ENCODE data around the gene AHNAK2. TPM values are rescaled to one million over a fixed set of nuclear protein-coding genes. Genes with fewer than 3 reads are reported as not detected.

AHNAK2 gene
- total RNA-seq, 1 experiment from 2014 or later = 30.8 TPM

DNA sequence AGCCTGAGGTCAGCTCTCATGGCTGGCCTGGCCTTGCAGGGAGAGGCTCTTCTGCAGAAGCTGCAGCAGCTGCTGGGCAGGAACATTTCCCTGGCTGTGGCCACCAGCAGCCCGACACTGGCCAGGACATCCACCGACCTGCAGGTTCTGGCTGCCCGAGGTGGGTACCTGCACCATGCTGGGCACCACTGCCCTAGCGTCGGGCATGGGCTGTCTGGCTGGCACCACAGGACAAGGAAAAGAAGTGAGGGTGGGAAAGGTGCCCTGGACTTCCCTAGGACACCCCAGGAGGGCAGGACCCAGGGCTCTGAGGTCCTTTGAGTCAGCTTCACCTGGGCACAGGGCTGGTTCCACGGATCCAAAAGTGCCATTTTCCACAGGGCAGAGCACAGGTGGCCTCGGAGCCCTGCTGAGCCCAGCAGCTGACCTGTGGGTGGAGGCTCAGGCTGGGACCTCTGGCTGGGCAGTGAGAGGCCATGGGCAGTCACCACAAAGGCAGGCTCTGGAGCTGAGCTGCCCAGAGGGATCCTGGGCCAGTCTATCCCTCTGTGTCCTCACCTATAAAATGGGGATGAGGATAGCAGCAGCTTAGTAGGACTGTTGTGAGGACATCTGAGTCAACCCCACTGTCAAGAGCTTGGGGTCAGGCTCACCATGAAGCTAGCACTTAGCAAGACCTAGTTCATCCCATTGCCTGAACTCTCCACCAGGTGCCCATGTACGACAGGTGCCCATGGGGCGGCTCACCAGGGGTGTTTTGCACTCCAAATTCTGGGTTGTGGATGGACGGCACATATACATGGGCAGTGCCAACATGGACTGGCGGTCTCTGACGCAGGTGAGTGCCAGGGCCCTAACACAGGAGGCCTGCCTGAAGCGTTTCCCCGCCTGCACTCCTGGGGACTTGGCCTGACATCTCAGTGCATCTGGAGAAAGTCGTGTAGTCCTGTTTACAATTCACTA is 48.6 kb downstream of the AHNAK2 start:
- no TSS peak for BruUV-seq (replicated peaks)
- ChIA-PET CTCF (no interaction called here), POLR2A (ENCODE audit: unreplicated experiment) (interaction anchor here (0.7 kb wide), 1 partner anchor 887 kb away, joined by 3 read pairs; no protein-coding TSS in a partner anchor)
- TF ChIP-seq, protein P1, sequence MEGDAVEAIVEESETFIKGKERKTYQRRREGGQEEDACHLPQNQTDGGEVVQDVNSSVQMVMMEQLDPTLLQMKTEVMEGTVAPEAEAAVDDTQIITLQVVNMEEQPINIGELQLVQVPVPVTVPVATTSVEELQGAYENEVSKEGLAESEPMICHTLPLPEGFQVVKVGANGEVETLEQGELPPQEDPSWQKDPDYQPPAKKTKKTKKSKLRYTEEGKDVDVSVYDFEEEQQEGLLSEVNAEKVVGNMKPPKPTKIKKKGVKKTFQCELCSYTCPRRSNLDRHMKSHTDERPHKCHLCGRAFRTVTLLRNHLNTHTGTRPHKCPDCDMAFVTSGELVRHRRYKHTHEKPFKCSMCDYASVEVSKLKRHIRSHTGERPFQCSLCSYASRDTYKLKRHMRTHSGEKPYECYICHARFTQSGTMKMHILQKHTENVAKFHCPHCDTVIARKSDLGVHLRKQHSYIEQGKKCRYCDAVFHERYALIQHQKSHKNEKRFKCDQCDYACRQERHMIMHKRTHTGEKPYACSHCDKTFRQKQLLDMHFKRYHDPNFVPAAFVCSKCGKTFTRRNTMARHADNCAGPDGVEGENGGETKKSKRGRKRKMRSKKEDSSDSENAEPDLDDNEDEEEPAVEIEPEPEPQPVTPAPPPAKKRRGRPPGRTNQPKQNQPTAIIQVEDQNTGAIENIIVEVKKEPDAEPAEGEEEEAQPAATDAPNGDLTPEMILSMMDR (conservative IDR thresholded peaks at IDR 0.05) = no peak
- no peak for TF ChIP-seq EZH2 (IDR thresholded peaks at IDR 0.05; ENCODE audit: low read depth)
- DNase-seq = no peak
- Histone ChIP-seq H3K27ac (no peak overlapping the region), H3F3A (ENCODE audit: insufficient read depth, low read depth) (no peaks in the 10 kb centered on the region; the same call in 1 of the 2 replicates), H3K4me2 (no peak overlapping the region), H3K4me1 (replicated peaks; ENCODE audit: insufficient read depth) (no peaks in the 10 kb centered on the region), H3K9me3 (ENCODE audit: insufficient read depth, low read depth) (no peaks in the 10 kb centered on the region), H3K36me3 (ENCODE audit: low read depth) (no peaks in the 10 kb centered on the region), H4K20me1 (ENCODE audit: insufficient read depth) (no peaks in the 10 kb centered on the region), H3K9me2 (ENCODE audit: insufficient read depth) (no peaks in the 10 kb centered on the region), H3K4me3 (no peak overlapping the region), H3K79me2 (ENCODE audit: low read depth) (no peaks in the 10 kb centered on the region), H3K27me3 (ENCODE audit: insufficient read depth, low read depth) (peaks cover 4% of the 10 kb centered on the region; the same call in 1 of the 2 replicates), H2AFZ (no peak overlapping the region)
- intact Hi-C loops (cut with micrococcal nuclease; ENCODE audit: unreplicated experiment) = loop anchor here (5.0 kb wide), 1 partner anchor 38 kb away; no protein-coding TSS in a partner anchor

GRCh38 chr14:104928391-104929133 is 49.6 kb downstream of the AHNAK2 start:
- ChIA-PET CTCF (no interaction called here), POLR2A (ENCODE audit: unreplicated experiment) (no interaction called here)
- H3K9me3 ChIP-seq (ENCODE audit: insufficient read depth, low read depth) = no peaks in the 10 kb centered on the region
- H2AFZ ChIP-seq = no peak overlapping the region
- H3K4me3 ChIP-seq = no peak overlapping the region
- intact Hi-C loops (cut with micrococcal nuclease; ENCODE audit: unreplicated experiment) = no loop called here
- H3K36me3 ChIP-seq (ENCODE audit: low read depth) = no peaks in the 10 kb centered on the region
- no peaks in the 10 kb centered on the region for H3K79me2 ChIP-seq (ENCODE audit: low read depth)
- no peaks in the 10 kb centered on the region; the same call in 1 of the 2 replicates for H3K27me3 ChIP-seq (ENCODE audit: insufficient read depth, low read depth)
- TF ChIP-seq, protein P1 (conservative IDR thresholded peaks at IDR 0.05) = no peak
- no peak for TF ChIP-seq EZH2 (IDR thresholded peaks at IDR 0.05; ENCODE audit: low read depth)
- no peak overlapping the region for H3K27ac ChIP-seq
- no TSS peak for BruUV-seq (replicated peaks)
- H3K9me2 ChIP-seq (ENCODE audit: insufficient read depth) = no peaks in the 10 kb centered on the region
- DNase-seq = no peak
- no peaks in the 10 kb centered on the region for H4K20me1 ChIP-seq (ENCODE audit: insufficient read depth)
- no peak overlapping the region for H3K4me2 ChIP-seq
- H3F3A ChIP-seq (ENCODE audit: insufficient read depth, low read depth) = no peaks in the 10 kb centered on the region; the same call in 1 of the 2 replicates
- H3K4me1 ChIP-seq (replicated peaks; ENCODE audit: insufficient read depth) = no peaks in the 10 kb centered on the region

DNA sequence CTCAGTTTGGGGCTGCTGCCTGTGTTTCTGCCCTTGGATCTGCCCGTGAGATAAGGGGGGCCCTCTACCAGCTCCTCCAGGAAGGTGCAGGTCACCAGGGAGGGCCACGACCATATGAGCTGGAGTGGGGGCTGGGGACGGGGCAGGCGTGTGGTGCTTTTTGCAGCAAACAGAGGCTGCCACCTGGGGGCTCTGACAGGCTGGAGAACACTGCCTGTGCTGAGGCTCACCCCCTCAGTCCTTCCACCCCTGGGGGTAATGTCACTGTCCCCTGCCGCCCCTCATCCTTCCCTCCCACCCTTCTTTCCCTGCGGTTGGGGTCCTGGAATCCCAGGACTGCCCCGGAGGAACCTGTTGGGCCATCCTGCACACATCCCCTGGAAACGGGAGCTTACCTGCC is 50.3 kb downstream of the AHNAK2 start:
- TF ChIP-seq, protein P1 (conservative IDR thresholded peaks at IDR 0.05) = no peak
- TF ChIP-seq EZH2 (IDR thresholded peaks at IDR 0.05; ENCODE audit: low read depth) = no peak
- Histone ChIP-seq H3F3A (ENCODE audit: insufficient read depth, low read depth) (no peaks in the 10 kb centered on the region; the same call in 1 of the 2 replicates), H3K27me3 (ENCODE audit: insufficient read depth, low read depth) (no peaks in the 10 kb centered on the region; the same call in 1 of the 2 replicates), H4K20me1 (ENCODE audit: insufficient read depth) (no peaks in the 10 kb centered on the region), H2AFZ (no peak overlapping the region), H3K9me3 (ENCODE audit: insufficient read depth, low read depth) (no peaks in the 10 kb centered on the region), H3K79me2 (ENCODE audit: low read depth) (no peaks in the 10 kb centered on the region), H3K4me3 (no peak overlapping the region), H3K36me3 (ENCODE audit: low read depth) (no peaks in the 10 kb centered on the region), H3K27ac (no peak overlapping the region), H3K4me2 (no peak overlapping the region), H3K9me2 (ENCODE audit: insufficient read depth) (no peaks in the 10 kb centered on the region), H3K4me1 (replicated peaks; ENCODE audit: insufficient read depth) (no peaks in the 10 kb centered on the region)
- intact Hi-C loops (cut with micrococcal nuclease; ENCODE audit: unreplicated experiment) = no loop called here
- no TSS peak for BruUV-seq (replicated peaks)
- POLR2A ChIA-PET (ENCODE audit: unreplicated experiment) = no interaction called here
- CTCF ChIA-PET = no interaction called here
- DNase-seq = no peak
